Panc1 (cell line): ENCODE results near the gene LDLRAD4. TPM values are rescaled to one million over a fixed set of nuclear protein-coding genes. Genes with fewer than 3 reads are reported as not detected.

Experiments
- ATAC-seq: fragments of 200-7000 bp; cut with Tn5 transposase; 2 replicates; pipeline ENCODE4 v1.9.1; 2020; ENCODE audit warnings: mild to moderate bottlenecking, moderate library complexity
- BruUV-seq: library from RNA; stranded (reverse); fragments of 400-500 nt; replicated peaks from 2 replicates; lab custom pipeline; 2021; lab: Mats Ljungman, UMichigan
- CTCF ChIA-PET: fragments of 300-600 bp; sonication (Branson Sonifier 250); formaldehyde crosslinking; loops from one replicate; lab custom pipeline; 2022; ENCODE audit warnings: antibody characterized with exemption; lab: Charles Lee
- POLR2A ChIA-PET: fragments of 300-600 bp; sonication (Branson Sonifier 250); formaldehyde crosslinking; loops from one replicate; lab custom pipeline; 2022; ENCODE audit warnings: antibody characterized with exemption; lab: Charles Lee
- DNase-seq: peaks from one replicate; pipeline ENCODE4 v3.0.0-alpha.2; 2010; ENCODE audit warnings: low read depth, low spot score
- H3K27ac ChIP-seq: 2 replicates; pipeline ENCODE4 v1.5.1; 2011; ENCODE audit warnings: mild to moderate bottlenecking, low read length, inconsistent platforms
- H3K27me3 ChIP-seq: fragments of 200-500 bp; sonication (Bioruptor generic); 2 replicates; pipeline ENCODE4 v1.6.0; 2014; ENCODE audit warnings: low read length, inconsistent platforms; ENCODE audit not compliant: control insufficient read depth, insufficient read depth
- H3K36me3 ChIP-seq: fragments of 200-500 bp; sonication (Bioruptor generic); 2 replicates; pipeline ENCODE4 v1.5.1; 2014; ENCODE audit warnings: inconsistent platforms, mild to moderate bottlenecking, low read length, moderate library complexity; ENCODE audit not compliant: control insufficient read depth, insufficient read depth
- H3K4me1 ChIP-seq: 2 replicates; pipeline ENCODE4 v1.5.1; 2011; ENCODE audit warnings: inconsistent platforms, mild to moderate bottlenecking, low read length, moderate library complexity; ENCODE audit not compliant: control insufficient read depth, insufficient read depth
- H3K4me3 ChIP-seq, 2 experiments: 2 replicates each; pipeline ENCODE4 v1.5.1; 2011 to 2012; ENCODE audit warnings: low read depth in 2 of 2, low read length in 2 of 2, mild to moderate bottlenecking in 2 of 2, inconsistent platforms in 1 of 2, moderate library complexity in 1 of 2
- H3K9me3 ChIP-seq: fragments of 200-500 bp; sonication (Bioruptor generic); 2 replicates; pipeline ENCODE4 v1.5.1; 2014; ENCODE audit warnings: low read depth, mild to moderate bottlenecking, inconsistent platforms, low read length, moderate library complexity; ENCODE audit not compliant: control insufficient read depth, insufficient read depth
- POLR2AphosphoS5 ChIP-seq: IDR thresholded peaks from 2 replicates; pipeline ENCODE4 v1.6.1; 2012; ENCODE audit warnings: mild to moderate bottlenecking, low read depth, low read length, moderate library complexity
- REST ChIP-seq, 2 experiments: IDR thresholded peaks; 2 replicates each; pipeline ENCODE4 v1.6.1; 2011 to 2012; ENCODE audit warnings: low read depth in 2 of 2, control low read depth in 1 of 2, low read length in 1 of 2, mild to moderate bottlenecking in 1 of 2, moderate library complexity in 1 of 2; ENCODE audit not compliant: insufficient read depth in 1 of 2
- SIN3A ChIP-seq: IDR thresholded peaks from 2 replicates; pipeline ENCODE4 v1.6.1; 2012; ENCODE audit warnings: low read depth, mild to moderate bottlenecking, low read length, moderate library complexity, borderline replicate concordance; ENCODE audit not compliant: insufficient read depth
- TCF7L2 ChIP-seq: IDR thresholded peaks from 2 replicates; pipeline ENCODE4 v1.6.1; 2011; ENCODE audit warnings: mild to moderate bottlenecking, low read depth, low read length, inconsistent platforms
- in situ Hi-C: cut with HindIII; loops from 2 replicates; pipeline ENCODE4 v1.10.0; 2016; ENCODE audit warnings: low sequenced_read_pairs, low pct_unique_long_range_greater_than_20kb
- intact Hi-C: fragments of 100-400 bp; cut with micrococcal nuclease; formaldehyde crosslinking; loops from one replicate; pipeline ENCODE4 v1.10.0; 2022; ENCODE audit not compliant: unreplicated experiment
- total RNA-seq: library from RNA; stranded (reverse); gene quantifications from one replicate; pipeline ENCODE4 v1.2.1, GENCODE V29; 2021; ENCODE audit not compliant: unreplicated experiment
- TF ChIP-seq, protein P1 (sequence below): fragments of 450-650 bp; IDR thresholded peaks from 2 replicates; pipeline ENCODE4 v1.5.1; 2017; ENCODE audit warnings: mild to moderate bottlenecking

Gene LDLRAD4
- total RNA-seq, 1 experiment from 2014 or later, result 0.28 TPM

- Histone ChIP-seq H3K4me1 (no peaks in the 10 kb centered on the region), H3K36me3 (no peaks in the 10 kb centered on the region), H3K9me3 (no peaks in the 10 kb centered on the region), H3K27ac (no peak overlapping the region), H3K4me3 (no peak overlapping the region), H3K27me3 (no peaks in the 10 kb centered on the region)
- intact Hi-C loops, result no loop called here
- CTCF ChIA-PET, result no interaction called here
- TF ChIP-seq POLR2AphosphoS5 (no peak), SIN3A (no peak), REST (IDR thresholded peaks at IDR 0.05; ENCODE audit: insufficient read depth in 1 of 2, low read depth in 2 of 2, low read length in 1 of 2) (no peak), TCF7L2 (no peak)
- TF ChIP-seq, protein P1, sequence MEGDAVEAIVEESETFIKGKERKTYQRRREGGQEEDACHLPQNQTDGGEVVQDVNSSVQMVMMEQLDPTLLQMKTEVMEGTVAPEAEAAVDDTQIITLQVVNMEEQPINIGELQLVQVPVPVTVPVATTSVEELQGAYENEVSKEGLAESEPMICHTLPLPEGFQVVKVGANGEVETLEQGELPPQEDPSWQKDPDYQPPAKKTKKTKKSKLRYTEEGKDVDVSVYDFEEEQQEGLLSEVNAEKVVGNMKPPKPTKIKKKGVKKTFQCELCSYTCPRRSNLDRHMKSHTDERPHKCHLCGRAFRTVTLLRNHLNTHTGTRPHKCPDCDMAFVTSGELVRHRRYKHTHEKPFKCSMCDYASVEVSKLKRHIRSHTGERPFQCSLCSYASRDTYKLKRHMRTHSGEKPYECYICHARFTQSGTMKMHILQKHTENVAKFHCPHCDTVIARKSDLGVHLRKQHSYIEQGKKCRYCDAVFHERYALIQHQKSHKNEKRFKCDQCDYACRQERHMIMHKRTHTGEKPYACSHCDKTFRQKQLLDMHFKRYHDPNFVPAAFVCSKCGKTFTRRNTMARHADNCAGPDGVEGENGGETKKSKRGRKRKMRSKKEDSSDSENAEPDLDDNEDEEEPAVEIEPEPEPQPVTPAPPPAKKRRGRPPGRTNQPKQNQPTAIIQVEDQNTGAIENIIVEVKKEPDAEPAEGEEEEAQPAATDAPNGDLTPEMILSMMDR, result no peak
- in situ Hi-C loops, result no loop called here
- no peak for ATAC-seq
- no TSS peak for BruUV-seq
- no peak for DNase-seq
- POLR2A ChIA-PET, result no interaction called here
Measured at GRCh38 chr18:13456736-13457271, 238.2 kb downstream of the LDLRAD4 start.

DNA sequence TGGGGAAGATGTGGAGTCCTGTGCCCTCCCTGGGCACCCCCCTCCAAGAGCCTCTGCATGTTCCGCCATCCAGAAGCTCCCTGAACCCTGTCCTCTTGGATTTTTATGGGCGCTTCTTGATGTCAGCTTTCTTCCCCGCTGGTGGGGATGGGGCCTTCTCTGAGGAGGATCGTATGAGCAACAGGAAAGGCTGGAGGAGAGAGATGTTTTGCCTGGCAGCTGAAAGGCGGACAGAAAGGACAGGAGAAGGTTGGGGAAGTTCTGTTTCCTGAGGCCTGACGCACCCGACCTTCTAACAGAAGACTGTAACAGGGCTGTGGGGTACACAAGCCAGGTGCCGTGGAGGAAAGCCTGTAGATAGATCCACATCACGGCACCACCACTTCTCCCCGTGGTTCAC, 238.8 kb downstream of the LDLRAD4 start:
- in situ Hi-C loops, result no loop called here

More for the DNA sequence above, 238.8 kb downstream of the LDLRAD4 start:
- ATAC-seq, result no peak
- POLR2A ChIA-PET, result no interaction called here
- no peak for DNase-seq
- CTCF ChIA-PET, result no interaction called here
- Histone ChIP-seq H3K27me3 (no peaks in the 10 kb centered on the region), H3K27ac (no peak overlapping the region), H3K9me3 (no peaks in the 10 kb centered on the region), H3K4me1 (no peaks in the 10 kb centered on the region), H3K4me3 (no peak overlapping the region), H3K36me3 (no peaks in the 10 kb centered on the region)
- BruUV-seq, result no TSS peak
- intact Hi-C loops, result no loop called here
- TF ChIP-seq TCF7L2, result no peak
- no peak for TF ChIP-seq POLR2AphosphoS5
- TF ChIP-seq SIN3A, result no peak
- TF ChIP-seq, protein P1, result no peak
- TF ChIP-seq REST (IDR thresholded peaks at IDR 0.05; ENCODE audit: insufficient read depth in 1 of 2, low read depth in 2 of 2, low read length in 1 of 2), result no peak
